Upper lobe of left lung (tissue), 6 donors: ENCODE data around the gene ADD1. TPM values are rescaled to one million over a fixed set of nuclear protein-coding genes. Genes with fewer than 3 reads are reported as not detected.

Source experiments
- ATAC-seq, 2 donors: fragments of 200-7000 bp; cut with Tn5 transposase; one replicate each; pipeline ENCODE4 v1.9.1; 2022; ENCODE audit warnings: mild to moderate bottlenecking in 2 of 2, moderate library complexity in 2 of 2; ENCODE audit not compliant: low FRiP score in 2 of 2
- DNase-seq, 2 donors: peaks; one replicate each; pipeline ENCODE4 v3.0.0-alpha.2; 2019 to 2020
- H3K27ac ChIP-seq, 4 donors: fragments of 200-600 bp; sonication (generic); one replicate each; pipeline ENCODE4 v1.5.1; 2016 to 2019
- H3K27me3 ChIP-seq, 4 donors: fragments of 200-600 bp; sonication (generic); one replicate each; pipeline ENCODE4 v1.5.1; 2017 to 2019
- H3K36me3 ChIP-seq, 4 donors: fragments of 200-600 bp; sonication (generic); one replicate each; pipeline ENCODE4 v1.5.1; 2016 to 2019
- H3K4me1 ChIP-seq, 4 donors: fragments of 200-600 bp; sonication (generic); one replicate each; pipeline ENCODE4 v1.5.1; 2018 to 2019
- H3K4me3 ChIP-seq, 4 donors: fragments of 200-600 bp; sonication (generic); one replicate each; pipeline ENCODE4 v1.5.1; 2017 to 2019; ENCODE audit warnings: mild to moderate bottlenecking in 2 of 4, moderate library complexity in 1 of 4
- H3K9me3 ChIP-seq, 4 donors: fragments of 200-600 bp; sonication (generic); one replicate each; pipeline ENCODE4 v1.5.1; 2018 to 2019
- CTCF ChIP-seq, 6 experiments: fragments of 450-650 bp in 4 of 6; fragments of 200-600 bp in 2 of 6; sonication (generic) in 2 of 6; IDR thresholded peaks; one replicate each; pipeline ENCODE4 v1.5.1; 2016 to 2019; ENCODE audit warnings: antibody characterized with exemption in 6 of 6
- EP300 ChIP-seq, 4 donors: sonication (generic); formaldehyde crosslinking; IDR thresholded peaks; one replicate each; pipeline ENCODE4 v1.5.1; 2017; ENCODE audit warnings: antibody characterized with exemption in 4 of 4, control low read depth in 2 of 4
- POLR2A ChIP-seq, 4 donors: fragments of 450-650 bp; IDR thresholded peaks; one replicate each; pipeline ENCODE4 v1.5.1; 2016 to 2017; ENCODE audit warnings: antibody characterized with exemption in 4 of 4, mild to moderate bottlenecking in 2 of 4
- POLR2AphosphoS5 ChIP-seq, 2 donors: sonication (generic); formaldehyde crosslinking; IDR thresholded peaks; one replicate each; pipeline ENCODE4 v1.5.1; 2017; ENCODE audit warnings: antibody characterized with exemption in 2 of 2
- WGBS, 2 donors: methylation state at CpG; one replicate each; pipeline ENCODE4 v1.1.5; 2017 to 2018; 5-methylcytosine and 5-hydroxymethylcytosine counted together
- total RNA-seq, 6 donors: library from RNA; depleted of rRNA in 4 of 6; stranded (reverse); fragments of >200 nt in 4 of 6; gene quantifications; one replicate each; pipeline versions ENCODE4 v1.1.0 to v1.2.1, GENCODE V29; 2016 to 2021
- donor health status: DM: no; HTN: no; CAD: no; lungs with moderate emphysema.
- donor health status: DM: no; HTN: yes; CAD: no; lungs with severe emphysema.

Gene ADD1
- total RNA-seq, 6 donors from 2014 or later, result 184 to 651 (median 290) TPM

GRCh38 chr4:2874861-2875260 lies 31.2 kb downstream of the ADD1 start:
- no peaks in the 10 kb centered on the region for H3K9me3 ChIP-seq
- no peaks in the 10 kb centered on the region for H3K27me3 ChIP-seq
- TF ChIP-seq CTCF (IDR thresholded peaks at IDR 0.05) (no peak), POLR2A (IDR thresholded peaks at IDR 0.05) (no peak), EP300 (IDR thresholded peaks at IDR 0.05) (no peak), POLR2AphosphoS5 (IDR thresholded peaks at IDR 0.05) (no peak)
- H3K4me1 ChIP-seq, result peaks cover 50 to 66% (median 55%) of the 10 kb centered on the region in 4 donors
- peak overlapping the region in 2 of 4 donors; percentile 77 to 88 for H3K27ac ChIP-seq
- no peak overlapping the region for H3K4me3 ChIP-seq
- peaks cover 2 to 33% (median 10%) of the 10 kb centered on the region in 4 donors for H3K36me3 ChIP-seq
- ATAC-seq, result no peak
- no peak for DNase-seq
- WGBS, 2 donors, result 89 to 100% methylated on average over 1 to 7 of the region's 7 CpGs

- no peaks in the 10 kb centered on the region for H3K9me3 ChIP-seq
- TF ChIP-seq POLR2AphosphoS5 (IDR thresholded peaks at IDR 0.05) (no peak), POLR2A (IDR thresholded peaks at IDR 0.05) (no peak), CTCF (IDR thresholded peaks at IDR 0.05) (no peak), EP300 (IDR thresholded peaks at IDR 0.05) (no peak)
- no peak for DNase-seq
- no peak overlapping the region for H3K4me3 ChIP-seq
- ATAC-seq, result no peak
- peak overlapping the region in 1 of 4 donors; percentile 88 for H3K27ac ChIP-seq
- peaks cover 45 to 59% (median 48%) of the 10 kb centered on the region in 4 donors for H3K4me1 ChIP-seq
- WGBS, 2 donors, result 83 to 92% methylated on average over 3 of the region's 3 CpGs
- H3K27me3 ChIP-seq, result no peaks in the 10 kb centered on the region
- peaks cover 5 to 37% (median 13%) of the 10 kb centered on the region in 4 donors for H3K36me3 ChIP-seq
Observed at GRCh38 chr4:2875556-2875955, 31.9 kb downstream of the ADD1 start.

GRCh38 chr4:2878346-2878745 lies 34.7 kb downstream of the ADD1 start:
- H3K27me3 ChIP-seq, result no peaks in the 10 kb centered on the region
- 80 to 84% methylated on average over 5 of the region's 5 CpGs for WGBS, 2 donors
- ATAC-seq (no peak), DNase-seq (no peak)
- TF ChIP-seq EP300 (IDR thresholded peaks at IDR 0.05) (no peak), CTCF (IDR thresholded peaks at IDR 0.05) (no peak), POLR2AphosphoS5 (IDR thresholded peaks at IDR 0.05) (no peak), POLR2A (IDR thresholded peaks at IDR 0.05) (no peak)
- H3K36me3 ChIP-seq, result peaks cover 11 to 55% (median 19%) of the 10 kb centered on the region in 4 donors
- peaks cover 22 to 33% (median 26%) of the 10 kb centered on the region in 4 donors for H3K4me1 ChIP-seq
- H3K9me3 ChIP-seq, result no peaks in the 10 kb centered on the region
- peak overlapping the region in 2 of 4 donors; percentile 52 to 53 for H3K27ac ChIP-seq
- no peak overlapping the region for H3K4me3 ChIP-seq

- no peak overlapping the region for H3K27ac ChIP-seq
- DNase-seq (no peak), ATAC-seq (no peak)
- WGBS, 2 donors, result 85 to 86% methylated on average over 5 of the region's 5 CpGs
- TF ChIP-seq EP300 (IDR thresholded peaks at IDR 0.05) (no peak), POLR2A (IDR thresholded peaks at IDR 0.05) (no peak), POLR2AphosphoS5 (IDR thresholded peaks at IDR 0.05) (no peak), CTCF (IDR thresholded peaks at IDR 0.05) (no peak)
- H3K27me3 ChIP-seq, result no peaks in the 10 kb centered on the region
- H3K9me3 ChIP-seq, result no peaks in the 10 kb centered on the region
- H3K36me3 ChIP-seq, result peaks cover 11 to 62% (median 24%) of the 10 kb centered on the region in 4 donors
- no peak overlapping the region for H3K4me3 ChIP-seq
- peaks cover 15 to 27% (median 20%) of the 10 kb centered on the region in 4 donors for H3K4me1 ChIP-seq
Observed at GRCh38 chr4:2879026-2879425, 35.4 kb downstream of the ADD1 start.

GRCh38 chr4:2881431-2881830 lies 37.8 kb downstream of the ADD1 start:
- TF ChIP-seq POLR2A (IDR thresholded peaks at IDR 0.05), result no peak
- TF ChIP-seq EP300 (IDR thresholded peaks at IDR 0.05), result no peak
- no peak for TF ChIP-seq CTCF (IDR thresholded peaks at IDR 0.05)
- no peak for TF ChIP-seq POLR2AphosphoS5 (IDR thresholded peaks at IDR 0.05)
- no peak for DNase-seq
- Histone ChIP-seq H3K27me3 (no peaks in the 10 kb centered on the region), H3K27ac (no peak overlapping the region), H3K4me1 (peaks cover 0 to 16% (median 7%) of the 10 kb centered on the region in 4 donors), H3K9me3 (no peaks in the 10 kb centered on the region), H3K4me3 (no peak overlapping the region), H3K36me3 (peaks cover 26 to 75% (median 47%) of the 10 kb centered on the region in 4 donors)
- no peak for ATAC-seq
- 80 to 82% methylated on average over 3 of the region's 3 CpGs for WGBS, 2 donors
